GM12875 (cell line): ENCODE data around the gene DPT.

ENCODE experiments used
- H3K4me3 ChIP-seq: one replicate; pipeline ENCODE4 v1.5.1; 2011; ENCODE audit warnings: low read depth, low read length, control low read depth
- TF ChIP-seq, protein P1 (sequence below): IDR thresholded peaks from 2 replicates; pipeline ENCODE4 v1.5.1; 2011; ENCODE audit warnings: low read depth, mild to moderate bottlenecking, control low read depth, inconsistent platforms, low read length, moderate library complexity, borderline replicate concordance; ENCODE audit not compliant: insufficient read depth

DPT gene

DNA sequence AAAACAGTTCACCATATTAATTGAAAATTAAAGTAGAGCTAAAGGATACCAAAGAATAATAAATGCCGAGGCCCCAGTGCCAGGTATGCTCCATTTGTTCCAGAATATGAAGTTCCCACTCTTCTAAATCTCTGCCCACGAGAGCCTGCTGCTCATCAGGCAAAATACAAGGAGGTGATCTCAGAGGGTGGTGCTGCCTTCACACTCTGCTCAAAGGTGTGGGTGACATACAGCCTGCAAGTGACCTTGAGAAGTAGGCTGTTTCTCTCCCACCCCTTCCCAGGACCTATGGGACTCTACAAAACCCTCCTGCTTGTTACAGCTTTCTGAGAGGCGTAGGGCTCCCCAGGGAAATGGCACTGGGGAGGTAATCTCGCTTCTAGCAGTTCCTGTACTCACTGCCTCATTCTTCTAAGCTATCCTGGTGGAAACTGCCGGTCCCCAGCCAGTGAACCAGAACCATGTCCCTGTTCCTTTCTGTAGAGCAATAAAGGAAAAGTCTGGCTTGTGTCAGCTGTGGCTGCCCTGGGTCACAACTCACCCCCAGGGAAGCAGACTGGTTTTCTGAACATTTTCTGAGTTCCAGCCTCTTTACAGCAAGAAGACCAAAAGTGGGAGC, 26.9 kb upstream of the DPT start:
- TF ChIP-seq, protein P1, sequence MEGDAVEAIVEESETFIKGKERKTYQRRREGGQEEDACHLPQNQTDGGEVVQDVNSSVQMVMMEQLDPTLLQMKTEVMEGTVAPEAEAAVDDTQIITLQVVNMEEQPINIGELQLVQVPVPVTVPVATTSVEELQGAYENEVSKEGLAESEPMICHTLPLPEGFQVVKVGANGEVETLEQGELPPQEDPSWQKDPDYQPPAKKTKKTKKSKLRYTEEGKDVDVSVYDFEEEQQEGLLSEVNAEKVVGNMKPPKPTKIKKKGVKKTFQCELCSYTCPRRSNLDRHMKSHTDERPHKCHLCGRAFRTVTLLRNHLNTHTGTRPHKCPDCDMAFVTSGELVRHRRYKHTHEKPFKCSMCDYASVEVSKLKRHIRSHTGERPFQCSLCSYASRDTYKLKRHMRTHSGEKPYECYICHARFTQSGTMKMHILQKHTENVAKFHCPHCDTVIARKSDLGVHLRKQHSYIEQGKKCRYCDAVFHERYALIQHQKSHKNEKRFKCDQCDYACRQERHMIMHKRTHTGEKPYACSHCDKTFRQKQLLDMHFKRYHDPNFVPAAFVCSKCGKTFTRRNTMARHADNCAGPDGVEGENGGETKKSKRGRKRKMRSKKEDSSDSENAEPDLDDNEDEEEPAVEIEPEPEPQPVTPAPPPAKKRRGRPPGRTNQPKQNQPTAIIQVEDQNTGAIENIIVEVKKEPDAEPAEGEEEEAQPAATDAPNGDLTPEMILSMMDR: no peak
- no peak overlapping the region for H3K4me3 ChIP-seq

DNA sequence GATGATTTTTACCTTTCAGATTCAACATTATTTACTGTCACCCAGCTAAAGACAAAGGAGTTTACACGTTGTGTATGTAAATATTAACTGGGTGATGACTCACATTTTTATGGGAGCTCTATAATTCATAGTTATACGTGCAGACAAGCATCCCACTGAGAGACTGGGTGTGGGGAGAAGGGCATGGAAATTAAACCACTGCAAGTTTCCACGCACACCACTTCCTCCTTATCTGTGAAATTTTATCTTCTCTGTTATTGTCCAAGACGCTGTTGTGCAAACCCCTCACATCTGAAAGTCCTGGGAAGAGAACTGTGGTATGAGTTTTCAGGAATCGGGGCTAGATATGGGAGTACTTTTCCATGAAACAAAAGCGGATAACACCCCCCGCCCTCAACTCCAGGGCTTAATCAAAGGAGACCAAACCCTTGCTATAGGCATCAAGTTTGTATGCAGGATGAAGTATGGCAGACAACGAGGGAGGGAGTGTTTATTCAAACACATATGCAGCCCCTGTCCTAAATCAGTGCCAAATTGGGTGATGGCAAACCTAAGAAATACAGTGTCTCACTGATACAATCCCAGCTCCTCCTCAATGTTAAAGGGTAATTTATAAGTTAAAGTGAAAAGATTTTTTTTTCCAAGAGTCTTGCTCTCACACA, 23.3 kb upstream of the DPT start:
- no peak overlapping the region for H3K4me3 ChIP-seq
- TF ChIP-seq, protein P1: no peak

DNA sequence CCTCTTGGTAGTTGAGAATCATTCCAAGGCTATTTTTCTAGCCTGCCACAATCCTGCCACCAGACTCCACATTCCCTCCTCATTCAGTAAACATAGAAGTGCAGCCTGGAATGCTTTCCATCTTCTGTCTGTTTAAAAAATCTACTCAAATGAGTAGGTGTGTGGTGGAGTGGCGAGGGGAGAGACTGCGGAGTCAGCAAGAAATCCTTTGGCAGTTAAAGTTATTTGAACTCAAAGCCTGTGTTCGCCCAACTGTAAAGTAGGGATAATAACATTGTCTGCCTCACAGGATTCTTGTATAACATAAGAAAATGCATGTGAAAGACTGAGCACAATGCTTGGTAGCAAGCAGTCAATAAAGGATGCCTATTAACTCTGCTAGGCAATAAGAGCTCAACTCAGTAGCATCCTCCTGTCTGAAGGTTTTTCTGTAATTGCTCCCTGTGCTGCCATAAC, 22.2 kb upstream of the DPT start:
- no peak overlapping the region for H3K4me3 ChIP-seq
- TF ChIP-seq, protein P1: no peak

- H3K4me3 ChIP-seq: no peak overlapping the region
- TF ChIP-seq, protein P1: no peak
These were observed 14.1 kb upstream of the DPT start for GRCh38 chr1:168742994-168743650.

DNA sequence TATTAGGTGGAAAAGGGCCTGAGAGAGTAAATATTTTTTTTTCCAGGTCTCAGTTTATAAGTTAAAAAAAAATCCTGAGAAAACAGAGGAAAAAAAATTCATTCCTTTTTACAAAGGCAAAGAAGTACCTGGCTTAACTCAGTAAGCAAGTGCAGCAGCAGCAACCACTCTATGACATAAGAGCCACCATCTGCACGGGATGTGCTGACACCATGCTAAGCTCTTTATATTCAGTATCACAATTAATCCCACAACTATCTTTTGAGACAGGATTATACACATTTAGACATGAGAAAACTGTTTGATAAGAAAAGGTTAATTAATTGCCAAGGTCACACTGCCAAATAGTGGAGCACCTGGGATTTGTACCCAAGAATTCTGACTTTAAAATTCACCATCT, 13.4 kb upstream of the DPT start:
- H3K4me3 ChIP-seq: no peak overlapping the region
- TF ChIP-seq, protein P1: no peak

- TF ChIP-seq, protein P1: no peak
- H3K4me3 ChIP-seq: no peak overlapping the region
These were observed 10.9 kb upstream of the DPT start for GRCh38 chr1:168739908-168740307.
